Left forelimb (tissue), 1 donor: ENCODE data around the gene ST3GAL6.

Experiments
- DNase-seq: peaks from one replicate; pipeline ENCODE4 v3.0.0-alpha.2; 2018; ENCODE audit warnings: low spot score

ST3GAL6 gene

GRCh38 chr3:98740324-98740723, 22.8 kb upstream of the ST3GAL6 start:
- no peak for DNase-seq

GRCh38 chr3:98741121-98741716, 21.9 kb upstream of the ST3GAL6 start:
- no peak for DNase-seq

- DNase-seq = no peak
Observed at GRCh38 chr3:98743071-98743470, 20.1 kb upstream of the ST3GAL6 start.

- DNase-seq = no peak
Observed at GRCh38 chr3:98744283-98744682, 18.9 kb upstream of the ST3GAL6 start.

- no peak for DNase-seq
Observed at GRCh38 chr3:98745718-98746117, 17.4 kb upstream of the ST3GAL6 start.

- no peak for DNase-seq
Observed at GRCh38 chr3:98746122-98746521, 17.0 kb upstream of the ST3GAL6 start.

- no peak for DNase-seq
Observed at GRCh38 chr3:98746882-98747281, 16.3 kb upstream of the ST3GAL6 start.

- no peak for DNase-seq
Observed at GRCh38 chr3:98750276-98750919, 12.7 kb upstream of the ST3GAL6 start.

GRCh38 chr3:98754483-98754882, 8.7 kb upstream of the ST3GAL6 start:
- DNase-seq = no peak

- DNase-seq = no peak
Observed at GRCh38 chr3:98755601-98756000, 7.5 kb upstream of the ST3GAL6 start.

- no peak for DNase-seq
Observed at GRCh38 chr3:98759629-98760028, 3.5 kb upstream of the ST3GAL6 start.

- DNase-seq = no peak
Observed at GRCh38 chr3:98761643-98762229, 1.4 kb upstream of the ST3GAL6 start.

- DNase-seq = no peak
Observed at GRCh38 chr3:98763819-98764418, 779 bp downstream of the ST3GAL6 start.

GRCh38 chr3:98764472-98764884, 1.3 kb downstream of the ST3GAL6 start:
- DNase-seq = no peak

GRCh38 chr3:98765721-98766120, 2.6 kb downstream of the ST3GAL6 start:
- no peak for DNase-seq

GRCh38 chr3:98766924-98767323, 3.8 kb downstream of the ST3GAL6 start:
- no peak for DNase-seq

- no peak for DNase-seq
Observed at GRCh38 chr3:98768961-98769360, 5.8 kb downstream of the ST3GAL6 start.

GRCh38 chr3:98769448-98769847, 6.3 kb downstream of the ST3GAL6 start:
- no peak for DNase-seq

GRCh38 chr3:98770261-98771039, 7.3 kb downstream of the ST3GAL6 start:
- no peak for DNase-seq

GRCh38 chr3:98772022-98772421, 8.9 kb downstream of the ST3GAL6 start:
- DNase-seq = no peak

- DNase-seq = no peak
Observed at GRCh38 chr3:98775459-98776139, 12.5 kb downstream of the ST3GAL6 start.

- no peak for DNase-seq
Observed at GRCh38 chr3:98776140-98776493, 13.0 kb downstream of the ST3GAL6 start.
